Measurements from ENCODE around the gene ITGB1. TPM values are rescaled to one million over a fixed set of nuclear protein-coding genes. Genes with fewer than 3 reads are reported as not detected.
"Not testable (repeated sequence)": the region's sequence is repeated elsewhere in the genome, so short reads cannot be mapped to it uniquely, and the experiment has no call there.

The ITGB1 gene
- polyA plus RNA-seq, 4 donors: 481 to 698 (median 568) TPM

- DNase-seq (ENCODE audit: low read depth in 4 of 4, low spot score in 2 of 4): no peak
These were observed 17.4 kb downstream of the ITGB1 start for GRCh38 chr10:32940321-32941301.

GRCh38 chr10:32939296-32940111, 18.5 kb downstream of the ITGB1 start:
- no peak for DNase-seq (ENCODE audit: low read depth in 4 of 4, low spot score in 2 of 4)

GRCh38 chr10:32938554-32939061, 19.4 kb downstream of the ITGB1 start:
- DNase-seq (ENCODE audit: low read depth in 4 of 4, low spot score in 2 of 4): no peak

GRCh38 chr10:32937911-32938424, 20.1 kb downstream of the ITGB1 start:
- no peak for DNase-seq (ENCODE audit: low read depth in 4 of 4, low spot score in 2 of 4)

GRCh38 chr10:32932225-32932729, 25.8 kb downstream of the ITGB1 start:
- no peak for DNase-seq (ENCODE audit: low read depth in 4 of 4, low spot score in 2 of 4)

GRCh38 chr10:32931593-32931992, 26.4 kb downstream of the ITGB1 start:
- DNase-seq (ENCODE audit: low read depth in 4 of 4, low spot score in 2 of 4): no peak

- no peak for DNase-seq (ENCODE audit: low read depth in 4 of 4, low spot score in 2 of 4)
These were observed 28.0 kb downstream of the ITGB1 start for GRCh38 chr10:32930036-32930435.

- no peak for DNase-seq (ENCODE audit: low read depth in 4 of 4, low spot score in 2 of 4)
These were observed 28.4 kb downstream of the ITGB1 start for GRCh38 chr10:32929634-32930033.

GRCh38 chr10:32927750-32928149, 30.3 kb downstream of the ITGB1 start:
- DNase-seq (ENCODE audit: low read depth in 4 of 4, low spot score in 2 of 4): no peak

GRCh38 chr10:32923849-32924248, 34.2 kb downstream of the ITGB1 start:
- DNase-seq (ENCODE audit: low read depth in 4 of 4, low spot score in 2 of 4): no peak

GRCh38 chr10:32923134-32923533, 34.9 kb downstream of the ITGB1 start:
- no peak for DNase-seq (ENCODE audit: low read depth in 4 of 4, low spot score in 2 of 4)

- DNase-seq (ENCODE audit: low read depth in 4 of 4, low spot score in 2 of 4): no peak
These were observed 35.9 kb downstream of the ITGB1 start for GRCh38 chr10:32922170-32922569.

GRCh38 chr10:32917817-32918216, 40.2 kb downstream of the ITGB1 start:
- not testable (repeated sequence) for DNase-seq (ENCODE audit: low read depth in 4 of 4, low spot score in 2 of 4)

GRCh38 chr10:32911285-32912016, 46.6 kb downstream of the ITGB1 start:
- no peak for DNase-seq (ENCODE audit: low read depth in 4 of 4, low spot score in 2 of 4)

GRCh38 chr10:32909970-32910369, 48.1 kb downstream of the ITGB1 start:
- DNase-seq (ENCODE audit: low read depth in 4 of 4, low spot score in 2 of 4): not testable (repeated sequence)

GRCh38 chr10:32909456-32909855, 48.6 kb downstream of the ITGB1 start:
- DNase-seq (ENCODE audit: low read depth in 4 of 4, low spot score in 2 of 4): no peak

GRCh38 chr10:32906595-32906994, 51.4 kb downstream of the ITGB1 start:
- no peak for DNase-seq (ENCODE audit: low read depth in 4 of 4, low spot score in 2 of 4)

GRCh38 chr10:32905466-32905865, 52.6 kb downstream of the ITGB1 start:
- no peak for DNase-seq (ENCODE audit: low read depth in 4 of 4, low spot score in 2 of 4)

GRCh38 chr10:32901815-32902214, 56.2 kb downstream of the ITGB1 start:
- DNase-seq (ENCODE audit: low read depth in 4 of 4, low spot score in 2 of 4): no peak
